ENCODE results near the gene ZNF74.
A peak's percentile ranks its signal among the peaks of the same experiment; 100 is the strongest.
"Not testable (repeated sequence)": the region's sequence is repeated elsewhere in the genome, so short reads cannot be mapped to it uniquely, and the experiment has no call there.

ZNF74 gene

GRCh38 chr22:20448630-20449029 lies 54.7 kb downstream of the ZNF74 start:
- DNase-seq (ENCODE audit: low read depth), result no peak

GRCh38 chr22:20449819-20450550 lies 56.0 kb downstream of the ZNF74 start:
- no peak for DNase-seq (ENCODE audit: low read depth)

- DNase-seq (ENCODE audit: low read depth), result no peak
Observed at GRCh38 chr22:20450551-20450906, 56.6 kb downstream of the ZNF74 start.

GRCh38 chr22:20451129-20451778 lies 57.3 kb downstream of the ZNF74 start:
- not testable (repeated sequence) for DNase-seq (ENCODE audit: low read depth)

- no peak for DNase-seq (ENCODE audit: low read depth)
Observed at GRCh38 chr22:20451920-20452319, 58.0 kb downstream of the ZNF74 start.

GRCh38 chr22:20453222-20453621 lies 59.3 kb downstream of the ZNF74 start:
- no peak for DNase-seq (ENCODE audit: low read depth)

GRCh38 chr22:20455709-20456063 lies 61.7 kb downstream of the ZNF74 start:
- peak; percentile 17 for DNase-seq (ENCODE audit: low read depth)

GRCh38 chr22:20456064-20456721 lies 62.2 kb downstream of the ZNF74 start:
- DNase-seq (ENCODE audit: low read depth), result peak; percentile 84

GRCh38 chr22:20456722-20457076 lies 62.7 kb downstream of the ZNF74 start:
- DNase-seq (ENCODE audit: low read depth), result no peak

GRCh38 chr22:20457506-20458240 lies 63.7 kb downstream of the ZNF74 start:
- DNase-seq (ENCODE audit: low read depth), result no peak

Data from ELR (cell line).